Right atrium auricular region (tissue), 2 donors: ENCODE results near the gene FHIT. TPM values are rescaled to one million over a fixed set of nuclear protein-coding genes. Genes with fewer than 3 reads are reported as not detected.

Experiments used
- DNase-seq: peaks from one replicate; pipeline ENCODE4 v3.0.0-alpha.2; 2019; ENCODE audit warnings: low spot score
- H3K27ac ChIP-seq, 2 donors: fragments of 200-600 bp; sonication (generic); 1 replicate in 1 of 2; 2 replicates in 1 of 2; pipeline ENCODE4 v1.5.1; 2016 to 2019
- H3K27me3 ChIP-seq, 2 donors: fragments of 200-600 bp; sonication (generic); one replicate each; pipeline versions ENCODE4 v1.5.1 to v1.6.0; 2017 to 2019
- H3K36me3 ChIP-seq: fragments of 200-600 bp; sonication (generic); one replicate; pipeline ENCODE4 v1.5.1; 2016
- H3K4me1 ChIP-seq, 2 donors: fragments of 200-600 bp; sonication (generic); one replicate each; pipeline versions ENCODE4 v1.5.1 to v1.6.0; 2017 to 2019
- H3K4me3 ChIP-seq, 2 donors: fragments of 200-600 bp; sonication (generic); 1 replicate in 1 of 2; 2 replicates in 1 of 2; pipeline ENCODE4 v1.5.1; 2017 to 2019; ENCODE audit warnings: mild to moderate bottlenecking in 1 of 2, moderate library complexity in 1 of 2
- H3K9me3 ChIP-seq, 2 donors: fragments of 200-600 bp; sonication (generic); one replicate each; pipeline ENCODE4 v1.5.1; 2019
- CTCF ChIP-seq, 2 donors: fragments of 200-600 bp; sonication (generic); IDR thresholded peaks; one replicate each; pipeline ENCODE4 v1.5.1; 2019; ENCODE audit warnings: antibody characterized with exemption in 2 of 2
- total RNA-seq, 2 donors: library from RNA; depleted of rRNA; stranded (reverse); fragments of >200 nt; gene quantifications; one replicate each; pipeline ENCODE4 v1.1.0, GENCODE V29; 2016

Gene FHIT
- total RNA-seq, 2 donors from 2014 or later = 10.4 to 11.0 TPM

GRCh38 chr3:61111825-61112224 is 139.4 kb downstream of the FHIT start:
- TF ChIP-seq CTCF (IDR thresholded peaks at IDR 0.05) = no peak
- H3K27me3 ChIP-seq = no peaks in the 10 kb centered on the region

GRCh38 chr3:61110576-61110975 is 140.7 kb downstream of the FHIT start:
- no peak overlapping the region for H3K4me3 ChIP-seq
- no peaks in the 10 kb centered on the region for H3K27me3 ChIP-seq
- no peak for TF ChIP-seq CTCF (IDR thresholded peaks at IDR 0.05)

More at GRCh38 chr3:61111825-61112224, 139.4 kb downstream of the FHIT start:
- Histone ChIP-seq H3K4me3 (no peak overlapping the region), H3K9me3 (no peaks in the 10 kb centered on the region), H3K36me3 (no peaks in the 10 kb centered on the region), H3K4me1 (no peaks in the 10 kb centered on the region), H3K27ac (no peak overlapping the region)
- DNase-seq = no peak

GRCh38 chr3:61108247-61109019 is 142.8 kb downstream of the FHIT start:
- H3K27ac ChIP-seq = no peak overlapping the region
- no peak overlapping the region for H3K4me3 ChIP-seq
- no peaks in the 10 kb centered on the region for H3K27me3 ChIP-seq
- no peaks in the 10 kb centered on the region for H3K9me3 ChIP-seq
- H3K4me1 ChIP-seq = no peaks in the 10 kb centered on the region
- H3K36me3 ChIP-seq = no peaks in the 10 kb centered on the region
- no peak for TF ChIP-seq CTCF (IDR thresholded peaks at IDR 0.05)
- DNase-seq = no peak

More at GRCh38 chr3:61110576-61110975, 140.7 kb downstream of the FHIT start:
- Histone ChIP-seq H3K36me3 (no peaks in the 10 kb centered on the region), H3K27ac (no peak overlapping the region), H3K4me1 (no peaks in the 10 kb centered on the region), H3K9me3 (no peaks in the 10 kb centered on the region)
- DNase-seq = no peak

GRCh38 chr3:61094608-61095007 is 156.6 kb downstream of the FHIT start:
- no peak for TF ChIP-seq CTCF (IDR thresholded peaks at IDR 0.05)
- Histone ChIP-seq H3K9me3 (no peaks in the 10 kb centered on the region), H3K4me3 (no peak overlapping the region), H3K4me1 (no peaks in the 10 kb centered on the region), H3K27ac (no peak overlapping the region), H3K36me3 (no peaks in the 10 kb centered on the region), H3K27me3 (no peaks in the 10 kb centered on the region)
- no peak for DNase-seq

- H3K4me1 ChIP-seq = no peaks in the 10 kb centered on the region
- no peak overlapping the region for H3K4me3 ChIP-seq
- no peaks in the 10 kb centered on the region for H3K36me3 ChIP-seq
- TF ChIP-seq CTCF (IDR thresholded peaks at IDR 0.05) = no peak
- no peaks in the 10 kb centered on the region for H3K27me3 ChIP-seq
- DNase-seq = no peak
- H3K9me3 ChIP-seq = no peaks in the 10 kb centered on the region
- H3K27ac ChIP-seq = no peak overlapping the region
These were observed 157.9 kb downstream of the FHIT start for GRCh38 chr3:61093364-61093763.

- DNase-seq = no peak
- no peaks in the 10 kb centered on the region for H3K36me3 ChIP-seq
- no peaks in the 10 kb centered on the region for H3K27me3 ChIP-seq
- no peaks in the 10 kb centered on the region for H3K4me1 ChIP-seq
- H3K27ac ChIP-seq = no peak overlapping the region
- H3K9me3 ChIP-seq = no peaks in the 10 kb centered on the region
- TF ChIP-seq CTCF (IDR thresholded peaks at IDR 0.05) = no peak
- no peak overlapping the region for H3K4me3 ChIP-seq
These were observed 158.4 kb downstream of the FHIT start for GRCh38 chr3:61092870-61093269.
